AG20443 (cell line): ENCODE results near the gene LYL1.

Experiments
- DNase-seq: peaks from one replicate; pipeline ENCODE4 v3.0.0; 2012; ENCODE audit warnings: low spot score, mixed read lengths

Gene LYL1

GRCh38 chr19:13104848-13105711, 2.4 kb upstream of the LYL1 start:
- DNase-seq, result no peak

GRCh38 chr19:13104360-13104847, 1.7 kb upstream of the LYL1 start:
- DNase-seq, result peak; percentile 69

DNA sequence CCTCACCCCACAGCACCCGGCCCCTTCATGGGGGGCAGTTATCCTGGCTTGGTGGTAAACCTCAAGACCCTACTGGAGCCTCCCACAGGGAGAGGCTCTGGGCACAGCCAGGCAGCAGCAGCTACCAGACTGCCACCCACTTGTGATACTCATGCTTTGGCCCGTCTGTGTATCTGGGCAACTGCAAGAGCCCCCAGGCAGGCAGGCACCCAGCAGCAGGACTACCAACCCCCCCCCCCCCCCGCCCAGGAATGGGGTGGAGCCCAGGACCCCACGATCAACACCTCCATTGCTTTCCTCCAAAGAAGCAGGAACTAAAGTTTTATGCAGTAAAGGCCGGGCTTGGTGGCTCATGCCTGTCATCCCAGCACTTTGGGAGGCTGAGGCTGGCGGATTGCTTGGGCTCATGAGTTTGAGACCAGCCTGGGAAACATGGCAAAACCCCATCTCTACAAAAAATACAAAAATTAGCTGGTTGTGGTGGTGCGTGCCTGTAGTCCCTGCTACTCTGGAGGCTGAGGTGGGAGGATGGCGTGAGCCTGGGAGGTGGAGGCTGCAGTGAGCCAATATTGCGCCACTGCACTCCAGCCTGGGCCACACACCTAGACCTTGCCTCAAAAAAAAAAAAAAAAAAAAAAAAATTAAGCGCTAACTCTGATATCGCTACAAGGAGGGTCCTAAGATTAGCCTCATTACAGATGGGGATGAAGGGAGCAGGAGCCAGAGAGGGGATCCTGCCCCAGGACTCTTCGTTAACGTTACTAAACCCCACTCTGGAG, 1.1 kb upstream of the LYL1 start:
- DNase-seq, result no peak

- no peak for DNase-seq
Observed at GRCh38 chr19:13102416-13102665, 317 bp downstream of the LYL1 start.

GRCh38 chr19:13101590-13102415, 855 bp downstream of the LYL1 start:
- no peak for DNase-seq

- no peak for DNase-seq
Observed at GRCh38 chr19:13100841-13101589, 1.6 kb downstream of the LYL1 start.

- DNase-seq, result no peak
Observed at GRCh38 chr19:13100031-13100588, 2.5 kb downstream of the LYL1 start.

DNA sequence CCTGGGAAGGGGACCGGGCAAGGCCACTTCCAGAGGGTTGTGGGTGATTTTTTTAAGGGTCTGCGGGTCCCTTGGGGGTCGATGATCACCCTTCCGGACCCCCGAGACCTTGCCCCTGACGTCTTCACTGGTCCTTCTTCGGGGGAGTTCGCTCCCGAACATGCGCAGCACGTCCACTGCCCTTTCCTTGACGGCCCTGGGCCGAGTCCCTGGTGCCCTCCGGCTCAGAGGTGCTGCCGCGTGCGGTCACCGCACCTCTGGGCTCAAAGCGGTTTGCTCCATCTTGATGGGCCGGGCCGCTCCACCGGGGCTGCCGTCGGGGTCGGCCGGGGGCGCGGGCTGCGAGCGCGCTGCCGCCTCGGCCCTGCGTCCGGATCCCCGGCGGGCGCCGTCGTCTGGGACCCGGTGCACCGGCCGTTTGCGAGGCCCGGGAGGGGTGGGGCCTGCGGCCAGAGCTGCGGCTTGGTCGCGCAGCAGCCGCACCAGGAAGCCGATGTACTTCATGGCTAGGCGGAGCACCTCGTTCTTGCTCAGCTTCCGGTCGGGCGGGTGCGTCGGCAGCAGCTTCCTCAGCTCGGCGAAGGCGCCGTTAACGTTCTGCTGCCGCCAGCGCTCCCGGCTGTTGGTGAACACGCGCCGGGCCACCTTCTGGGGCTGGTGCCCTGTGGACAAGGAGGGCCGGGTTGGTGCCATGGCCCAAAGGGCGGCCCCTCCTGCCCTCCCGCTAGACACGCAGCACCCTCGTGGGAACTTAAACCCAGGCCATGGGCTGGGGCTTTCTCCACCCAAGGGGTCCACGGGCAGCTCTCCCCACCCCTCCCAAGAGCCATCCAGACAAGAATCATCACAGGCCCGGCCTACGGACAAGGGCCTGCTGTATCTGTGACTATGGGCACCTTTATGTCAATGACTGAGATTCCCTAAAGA, 3.3 kb downstream of the LYL1 start:
- DNase-seq, result peak; percentile 78

DNA sequence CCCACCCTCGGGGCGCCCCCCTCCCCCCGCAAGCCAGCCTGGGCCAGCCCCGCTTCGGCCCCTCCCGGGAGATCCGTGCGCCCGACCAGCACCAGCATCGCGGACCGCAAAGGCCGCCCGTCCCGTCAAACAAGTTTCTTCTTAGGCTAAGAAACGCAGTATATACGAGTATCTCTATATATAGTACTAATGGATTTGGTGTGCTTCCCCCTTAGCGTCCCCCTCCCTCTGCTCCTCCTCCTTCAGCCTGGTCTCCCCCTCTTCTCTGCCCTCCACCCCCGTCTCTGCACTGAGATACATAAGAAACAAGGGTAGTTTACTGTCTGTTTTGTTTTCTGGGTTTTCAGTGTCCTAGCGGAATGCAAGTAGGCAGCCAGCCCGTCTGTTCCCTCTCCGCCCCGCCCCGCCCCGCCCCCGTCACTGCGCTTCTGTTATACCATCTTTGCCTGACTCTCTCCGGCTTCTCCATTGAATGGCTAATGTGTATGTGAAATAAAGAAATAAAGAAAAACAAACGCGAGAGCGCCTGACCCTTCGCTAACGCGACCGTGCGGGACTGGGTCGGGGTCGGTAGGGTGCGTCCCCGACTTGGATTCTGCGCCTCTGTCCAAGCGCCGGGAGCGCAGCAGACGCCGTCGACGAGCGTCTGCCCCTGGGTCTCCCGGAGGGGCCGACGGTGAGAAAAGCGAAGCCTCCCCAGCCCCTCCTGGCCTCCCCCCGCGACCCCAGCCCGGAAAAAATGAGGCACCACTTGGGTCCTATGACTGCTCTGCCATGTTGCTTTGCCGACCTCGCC, 4.2 kb downstream of the LYL1 start:
- peak; percentile 85 for DNase-seq

- DNase-seq, result no peak
Observed at GRCh38 chr19:13097463-13098258, 5.0 kb downstream of the LYL1 start.

GRCh38 chr19:13097033-13097462, 5.6 kb downstream of the LYL1 start:
- DNase-seq, result no peak

DNA sequence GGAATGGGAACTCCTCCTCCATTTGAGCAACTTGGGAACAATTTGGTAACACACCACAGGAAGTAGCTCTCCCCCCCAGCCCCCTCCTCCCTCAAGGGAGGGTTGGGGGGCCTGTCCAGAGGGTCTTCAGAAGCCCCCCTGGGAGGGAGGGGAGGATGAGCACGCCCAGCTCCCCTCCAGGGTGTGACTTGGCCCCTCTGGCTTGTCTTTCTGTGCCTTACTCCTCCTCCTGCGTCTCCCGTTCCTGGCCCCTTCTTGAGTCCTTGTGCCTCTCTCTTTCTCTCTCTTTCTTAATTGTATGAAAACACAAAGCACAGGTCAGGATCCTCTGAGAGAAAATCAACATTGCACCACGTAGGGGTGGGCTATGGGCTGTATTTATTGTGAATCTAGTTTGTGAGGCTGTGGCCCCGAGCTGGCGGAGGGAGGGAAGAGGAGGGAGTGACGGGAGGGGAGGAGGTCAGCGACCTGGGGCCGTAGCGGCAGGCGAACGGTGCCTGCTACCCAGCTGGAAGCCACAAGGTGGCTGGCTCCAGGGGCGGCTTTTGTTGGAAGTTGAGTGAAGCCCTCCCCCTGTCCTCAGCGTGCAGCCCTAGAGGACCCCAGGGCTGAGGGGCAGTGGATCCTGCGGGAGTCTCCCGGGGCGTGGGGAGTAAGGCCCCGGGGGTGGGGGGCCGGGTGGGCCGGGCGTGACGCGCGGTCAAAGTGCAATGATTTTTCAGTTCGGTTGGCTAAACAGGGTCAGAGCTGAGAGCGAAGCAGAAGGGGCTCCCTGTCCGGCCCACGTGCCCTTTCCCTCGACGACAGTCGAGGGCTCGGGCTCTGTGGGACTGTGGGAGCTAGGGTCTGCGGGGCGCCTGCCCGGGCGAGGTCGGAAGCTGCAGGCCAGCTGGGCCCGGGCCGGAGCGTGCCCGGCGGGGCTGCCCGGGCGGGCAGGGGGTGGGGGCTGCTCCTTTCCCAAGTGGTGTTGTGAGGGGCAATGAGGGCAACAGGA, 6.4 kb downstream of the LYL1 start:
- no peak for DNase-seq

- no peak for DNase-seq
Observed at GRCh38 chr19:13095393-13095784, 7.3 kb downstream of the LYL1 start.

GRCh38 chr19:13094771-13095392, 7.8 kb downstream of the LYL1 start:
- DNase-seq, result no peak

DNA sequence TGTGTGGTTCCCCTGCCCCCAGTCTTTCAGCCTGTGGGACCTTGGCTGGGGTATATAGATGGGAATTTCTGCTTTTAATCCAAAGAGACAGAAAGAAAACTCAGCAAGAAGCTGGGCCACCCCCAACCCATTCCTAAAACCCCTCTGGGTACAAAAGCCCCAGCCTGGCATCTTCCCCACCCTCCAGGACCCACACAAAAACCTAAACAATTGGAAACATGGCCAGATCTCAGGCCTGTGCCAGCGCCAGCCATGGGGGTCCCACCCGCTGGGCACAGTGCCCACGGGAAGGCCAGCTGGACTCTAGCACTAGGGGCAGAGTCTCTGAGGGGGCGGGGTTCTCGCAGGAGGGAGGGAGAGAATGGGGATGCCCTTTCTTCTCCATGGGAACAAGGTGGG, 8.6 kb downstream of the LYL1 start:
- no peak for DNase-seq

GRCh38 chr19:13093407-13094105, 9.1 kb downstream of the LYL1 start:
- DNase-seq, result peak; percentile 88
